GM12878 (cell line): Measurements from ENCODE around the gene CCDC78. TPM values are rescaled to one million over a fixed set of nuclear protein-coding genes. Genes with fewer than 3 reads are reported as not detected.

Experiments
- ATAC-seq: fragments of 200-7000 bp; cut with Tn5 transposase; 3 replicates; pipeline ENCODE4 v1.9.1; 2020; ENCODE audit warnings: mild to moderate bottlenecking, moderate library complexity
- BruUV-seq: library from RNA; stranded (reverse); fragments of 400-500 nt; replicated peaks from 2 replicates; lab custom pipeline; 2021; lab: Mats Ljungman, UMichigan
- CTCF ChIA-PET: fragments of 300-600 bp; sonication (Branson Sonifier 250); formaldehyde crosslinking; extraction: SDS; loops from one replicate; lab custom pipeline; 2021; ENCODE audit warnings: inconsistent platforms; lab: Yijun Ruan, JAX
- POLR2A ChIA-PET: fragments of 350-600 bp; formaldehyde crosslinking; extraction: SDS; loops from one replicate; lab custom pipeline; 2021; ENCODE audit warnings: inconsistent platforms; lab: Charles Lee
- RAD21 ChIA-PET: fragments of 300-600 bp; sonication (Branson Sonifier 250); formaldehyde crosslinking; loops from one replicate; lab custom pipeline; 2023; ENCODE audit warnings: antibody characterized with exemption; ENCODE audit not compliant: unreplicated experiment; lab: Charles Lee
- SMC1A ChIA-PET: fragments of 300-600 bp; sonication (Branson Sonifier 250); formaldehyde crosslinking; loops from one replicate; lab custom pipeline; 2023; ENCODE audit not compliant: unreplicated experiment, uncharacterized antibody; lab: Charles Lee
- DNase-seq: peaks from one replicate; pipeline ENCODE4 v3.0.0-alpha.2; 2011; ENCODE audit warnings: low read depth, low spot score
- FAIRE-seq: peaks from 3 replicates; lab custom pipeline; 2011; peaks lifted over from hg19 to GRCh38; lab: Jason Lieb, UNC
- H2AFZ ChIP-seq: 2 replicates; pipeline ENCODE4 v1.6.0; 2011; ENCODE audit warnings: low read depth, low read length, control low read depth; ENCODE audit not compliant: control insufficient read depth
- H3K27ac ChIP-seq: 2 replicates; pipeline ENCODE4 v1.5.1; 2011; ENCODE audit warnings: control low read depth; ENCODE audit not compliant: control insufficient read depth, insufficient read depth
- H3K27me3 ChIP-seq, 2 experiments: replicated peaks in 1 of 2; 2 replicates each; pipeline versions ENCODE4 v1.6.0 to v1.6.1; 2011; ENCODE audit warnings: low read length in 1 of 2; ENCODE audit not compliant: control insufficient read depth in 2 of 2, insufficient read depth in 2 of 2
- H3K36me3 ChIP-seq, 2 experiments: 2 replicates each; pipeline ENCODE4 v1.5.1; 2011; ENCODE audit warnings: low read length in 1 of 2; ENCODE audit not compliant: control insufficient read depth in 2 of 2, insufficient read depth in 2 of 2
- H3K4me1 ChIP-seq: 2 replicates; pipeline ENCODE4 v1.6.1; 2011; ENCODE audit warnings: mild to moderate bottlenecking, low read length, moderate library complexity, mixed read lengths; ENCODE audit not compliant: control insufficient read depth, insufficient read depth
- H3K4me2 ChIP-seq: 2 replicates; pipeline ENCODE4 v1.6.0; 2011; ENCODE audit warnings: control low read depth; ENCODE audit not compliant: control insufficient read depth, insufficient read depth
- H3K4me3 ChIP-seq: fragments of 200-600 bp; sonication (generic); 2 replicates; pipeline ENCODE4 v1.5.1; 2016
- H3K79me2 ChIP-seq: 2 replicates; pipeline ENCODE4 v1.6.0; 2011; ENCODE audit warnings: low read length; ENCODE audit not compliant: control insufficient read depth, insufficient read depth
- H3K9ac ChIP-seq: 2 replicates; pipeline ENCODE4 v1.8.0; 2011; ENCODE audit warnings: low read length, control low read depth, mixed read lengths; ENCODE audit not compliant: control insufficient read depth, insufficient read depth
- H3K9me3 ChIP-seq: replicated peaks from 3 replicates; pipeline ENCODE4 v1.5.1; 2011; ENCODE audit warnings: mild to moderate bottlenecking, low read length; ENCODE audit not compliant: control insufficient read depth, insufficient read depth
- H4K20me1 ChIP-seq: 2 replicates; pipeline ENCODE4 v1.6.0; 2011; ENCODE audit not compliant: control insufficient read depth, insufficient read depth
- E2F8 ChIP-seq: fragments of 450-650 bp; IDR thresholded peaks from 2 replicates; pipeline ENCODE4 v1.6.1; 2018; ENCODE audit warnings: mild to moderate bottlenecking, low read depth, moderate library complexity; ENCODE audit not compliant: partially characterized antibody
- EP300 ChIP-seq, 2 experiments: fragments of 150-350 bp in 1 of 2; IDR thresholded peaks; 2 replicates each; pipeline ENCODE4 v1.6.1; 2011 to 2012; ENCODE audit warnings: low read depth in 2 of 2, low read length in 2 of 2, borderline replicate concordance in 1 of 2, improper control_type of control experiment in 1 of 2, inconsistent platforms in 1 of 2; ENCODE audit not compliant: control insufficient read depth in 1 of 2
- NFXL1 ChIP-seq: fragments of 450-650 bp; IDR thresholded peaks from 2 replicates; pipeline ENCODE4 v1.6.1; 2017; ENCODE audit warnings: antibody characterized with exemption, mild to moderate bottlenecking, borderline replicate concordance
- RAD51 ChIP-seq: fragments of 450-650 bp; IDR thresholded peaks from 2 replicates; pipeline ENCODE4 v1.6.1; 2016; ENCODE audit warnings: moderate library complexity, mild to moderate bottlenecking, inconsistent platforms
- SREBF2 ChIP-seq: IDR thresholded peaks from 2 replicates; pipeline ENCODE4 v1.6.1; 2012; ENCODE audit warnings: mild to moderate bottlenecking, low read length
- STAT1 ChIP-seq: fragments of 450-650 bp; conservative IDR thresholded peaks from 2 replicates; pipeline ENCODE4 v1.6.1; 2014; ENCODE audit warnings: antibody characterized with exemption, mild to moderate bottlenecking
- SUPT20H ChIP-seq: IDR thresholded peaks from 2 replicates; pipeline ENCODE4 v1.6.1; 2011; ENCODE audit warnings: low read depth, mild to moderate bottlenecking, low read length, moderate library complexity, borderline replicate concordance; ENCODE audit not compliant: control insufficient read depth
- ZNF274 ChIP-seq: IDR thresholded peaks from one replicate; pipeline ENCODE4 v1.8.0; 2011; ENCODE audit not compliant: insufficient read length, insufficient read depth
- ZNF384 ChIP-seq: IDR thresholded peaks from 2 replicates; pipeline ENCODE4 v1.6.1; 2012; ENCODE audit warnings: low read depth, mild to moderate bottlenecking, low read length, improper control_type of control experiment, borderline replicate concordance
- ZSCAN29 ChIP-seq: fragments of 450-650 bp; IDR thresholded peaks from 2 replicates; pipeline ENCODE4 v1.6.1; 2017; ENCODE audit warnings: mild to moderate bottlenecking, moderate library complexity
- WGBS: methylation state at CpG from one replicate; pipeline ENCODE4 v1.1.6; 2016; ENCODE audit warnings: low lambda C conversion rate; ENCODE audit not compliant: insufficient replicate concordance, insufficient coverage; ENCODE audit errors: missing lambda C conversion rate; 5-methylcytosine and 5-hydroxymethylcytosine counted together
- in situ Hi-C: fragments of 300-500 bp; cut with MboI; formaldehyde crosslinking; loops from 9 replicates; pipeline ENCODE4 v1.14.3; 2018; ENCODE audit warnings: mixed read lengths
- intact Hi-C: fragments of 100-400 bp; cut with micrococcal nuclease; formaldehyde crosslinking; loops from one replicate; pipeline ENCODE4 v1.14.2; 2022; ENCODE audit not compliant: unreplicated experiment
- polyA plus RNA-seq, 11 experiments: library from polyadenylated mRNA; depleted of rRNA in 4 of 11; unstranded in 6 of 11; stranded (reverse) in 5 of 11; fragments of >200 nt; fragmentation: Nextera tagmentation in 4 of 11; fragmentation: Illumina TruSeq in 1 of 11; extraction: Ambion mirVana in 4 of 11; extraction: Trizol in 1 of 11; gene quantifications; 1 replicate in 1 of 11; 2 replicates in 10 of 11; pipeline versions ENCODE4 v1.2.1 to v1.2.3, GENCODE V29; 2011 to 2016; ENCODE audit warnings: inconsistent platforms in 2 of 11, missing spikeins in 2 of 11, low read depth in 1 of 11
- total RNA-seq, 4 experiments: library from RNA; depleted of rRNA in 3 of 4; stranded (reverse); fragments of >200 nt in 3 of 4; fragmentation: Illumina TruSeq in 1 of 4; extraction: Trizol in 1 of 4; gene quantifications; 2 replicates each; pipeline versions ENCODE4 v1.2.1 to v1.2.3, GENCODE V29; 2013 to 2021

The CCDC78 gene
- total and polyA plus RNA-seq, 10 of the 15 experiments (the other 5 are each of a cell fraction or from before 2014, with no cell fraction given): 0.10 to 26.2 (median 5.4) TPM

GRCh38 chr16:746637-747036, 20.4 kb upstream of the CCDC78 start:
- H3K4me3 ChIP-seq: no peak overlapping the region
- DNase-seq (no peak), FAIRE-seq (no peak), ATAC-seq (no peak)
- no peaks in the 10 kb centered on the region for H3K79me2 ChIP-seq
- H3K27ac ChIP-seq: no peak overlapping the region
- CTCF ChIA-PET: no interaction called here
- H3K27me3 ChIP-seq: no peaks in the 10 kb centered on the region; a peak in 1 of 4 replicates
- BruUV-seq: no TSS peak
- WGBS: 41% methylated on average over 13 of the region's 13 CpGs
- no peak overlapping the region for H2AFZ ChIP-seq
- no peaks in the 10 kb centered on the region for H3K36me3 ChIP-seq
- TF ChIP-seq EP300 (IDR thresholded peaks at IDR 0.05; ENCODE audit: borderline replicate concordance in 1 of 2, control insufficient read depth in 1 of 2, low read depth in 2 of 2, low read length in 2 of 2) (no peak), ZSCAN29 (no peak), ZNF274 (no peak), ZNF384 (no peak), RAD51 (no peak), E2F8 (no peak), STAT1 (no peak), SREBF2 (no peak), NFXL1 (no peak), SUPT20H (no peak)
- RAD21 ChIA-PET: no interaction called here
- SMC1A ChIA-PET: no interaction called here
- POLR2A ChIA-PET: no interaction called here
- no peaks in the 10 kb centered on the region for H3K9me3 ChIP-seq
- intact Hi-C loops (no loop called here), in situ Hi-C loops (no loop called here)
- H3K4me2 ChIP-seq: no peak overlapping the region
- no peaks in the 10 kb centered on the region; the same call in 1 of the 2 replicates for H3K4me1 ChIP-seq
- no peaks in the 10 kb centered on the region for H4K20me1 ChIP-seq
- H3K9ac ChIP-seq: no peak overlapping the region
